Transverse colon (tissue), 3 donors: ENCODE measurements around the gene OSBPL3.

Experiments
- EP300 ChIP-seq: sonication (generic); formaldehyde crosslinking; IDR thresholded peaks from one replicate; pipeline ENCODE4 v1.6.1; 2017; ENCODE audit warnings: antibody characterized with exemption, low read depth
- TF ChIP-seq, protein P1 (sequence below), 5 experiments: fragments of 200-600 bp in 3 of 5; fragments of 450-650 bp in 2 of 5; sonication (generic) in 3 of 5; IDR thresholded peaks; 1 replicate in 2 of 5; 2 replicates in 3 of 5; pipeline ENCODE4 v1.5.1; 2016 to 2017; ENCODE audit warnings: antibody characterized with exemption in 5 of 5, inconsistent platforms in 3 of 5, mild to moderate bottlenecking in 2 of 5, moderate library complexity in 1 of 5

DNA sequence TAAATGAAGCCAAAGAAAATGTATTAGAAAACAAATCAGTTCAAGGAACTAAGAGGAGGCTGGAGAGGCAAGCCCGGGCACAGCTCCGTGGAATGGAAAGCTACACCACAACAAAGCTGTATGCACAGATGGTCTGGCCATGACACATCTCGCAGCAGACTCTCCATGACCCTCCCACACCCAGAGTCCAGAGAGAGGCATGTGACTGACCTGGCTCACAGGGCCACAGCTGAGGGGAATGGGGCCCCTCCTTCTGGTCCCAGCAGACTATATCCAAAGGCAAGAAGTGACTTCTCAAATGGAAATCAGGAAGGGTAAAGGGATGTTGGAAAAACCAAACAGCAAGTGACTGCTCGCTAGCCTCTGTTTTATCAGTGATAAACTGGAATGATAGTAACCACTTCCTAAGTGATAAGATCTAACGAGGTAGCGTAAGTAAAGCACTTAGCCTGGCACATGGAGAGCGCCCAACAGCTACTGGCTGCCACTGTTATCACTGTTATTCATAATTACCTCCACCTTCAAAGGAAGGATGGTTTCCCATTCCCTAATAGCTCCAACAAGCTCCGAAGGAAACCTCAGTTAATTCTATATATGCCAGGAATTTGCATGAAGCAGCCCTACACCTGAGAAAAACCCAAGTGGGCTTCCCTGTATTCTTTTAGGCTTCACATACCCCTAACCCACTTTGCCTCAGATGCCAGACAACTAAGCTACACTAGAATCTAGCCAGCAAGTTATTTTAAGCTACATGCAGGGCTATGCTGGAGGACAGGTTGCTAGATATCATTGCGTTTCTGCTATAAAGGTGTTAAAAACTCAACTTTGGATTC, 8.4 kb downstream of the OSBPL3 start:
- TF ChIP-seq, protein P1, sequence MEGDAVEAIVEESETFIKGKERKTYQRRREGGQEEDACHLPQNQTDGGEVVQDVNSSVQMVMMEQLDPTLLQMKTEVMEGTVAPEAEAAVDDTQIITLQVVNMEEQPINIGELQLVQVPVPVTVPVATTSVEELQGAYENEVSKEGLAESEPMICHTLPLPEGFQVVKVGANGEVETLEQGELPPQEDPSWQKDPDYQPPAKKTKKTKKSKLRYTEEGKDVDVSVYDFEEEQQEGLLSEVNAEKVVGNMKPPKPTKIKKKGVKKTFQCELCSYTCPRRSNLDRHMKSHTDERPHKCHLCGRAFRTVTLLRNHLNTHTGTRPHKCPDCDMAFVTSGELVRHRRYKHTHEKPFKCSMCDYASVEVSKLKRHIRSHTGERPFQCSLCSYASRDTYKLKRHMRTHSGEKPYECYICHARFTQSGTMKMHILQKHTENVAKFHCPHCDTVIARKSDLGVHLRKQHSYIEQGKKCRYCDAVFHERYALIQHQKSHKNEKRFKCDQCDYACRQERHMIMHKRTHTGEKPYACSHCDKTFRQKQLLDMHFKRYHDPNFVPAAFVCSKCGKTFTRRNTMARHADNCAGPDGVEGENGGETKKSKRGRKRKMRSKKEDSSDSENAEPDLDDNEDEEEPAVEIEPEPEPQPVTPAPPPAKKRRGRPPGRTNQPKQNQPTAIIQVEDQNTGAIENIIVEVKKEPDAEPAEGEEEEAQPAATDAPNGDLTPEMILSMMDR (IDR thresholded peaks at IDR 0.05): no peak
- no peak for TF ChIP-seq EP300
